ENCODE data around the gene IL1A. TPM values are rescaled to one million over a fixed set of nuclear protein-coding genes. Genes with fewer than 3 reads are reported as not detected.

Gene IL1A
- total RNA-seq, 4 donors from 2014 or later = 0.24 to 2.2 TPM; not detected in 2

GRCh38 chr2:112817082-112817689, 32.9 kb upstream of the IL1A start:
- DNase-seq (ENCODE audit: low spot score) = no peak
- no peak for ATAC-seq (ENCODE audit: low FRiP score)
- no peak for TF ChIP-seq CTCF (IDR thresholded peaks at IDR 0.05)

- no peak for TF ChIP-seq CTCF (IDR thresholded peaks at IDR 0.05)
- DNase-seq (ENCODE audit: low spot score) = no peak
- no peak for ATAC-seq (ENCODE audit: low FRiP score)
Measured at GRCh38 chr2:112814278-112814677, 30.0 kb upstream of the IL1A start.

- no peak for TF ChIP-seq CTCF (IDR thresholded peaks at IDR 0.05)
- DNase-seq (ENCODE audit: low spot score) (no peak), ATAC-seq (ENCODE audit: low FRiP score) (no peak)
Measured at GRCh38 chr2:112813280-112813966, 29.1 kb upstream of the IL1A start.

GRCh38 chr2:112812318-112813267, 28.3 kb upstream of the IL1A start:
- no peak for TF ChIP-seq CTCF (IDR thresholded peaks at IDR 0.05)
- DNase-seq (ENCODE audit: low spot score) (no peak), ATAC-seq (ENCODE audit: low FRiP score) (no peak)

- peak; percentile 79 for ATAC-seq (ENCODE audit: low FRiP score)
- DNase-seq (ENCODE audit: low spot score) = no peak
- TF ChIP-seq CTCF (IDR thresholded peaks at IDR 0.05) = no peak
Measured at GRCh38 chr2:112811841-112812306, 27.6 kb upstream of the IL1A start.

GRCh38 chr2:112811276-112811831, 27.1 kb upstream of the IL1A start:
- DNase-seq (ENCODE audit: low spot score) (no peak), ATAC-seq (ENCODE audit: low FRiP score) (peak; percentile 54)
- TF ChIP-seq CTCF (IDR thresholded peaks at IDR 0.05) = no peak

Measured in omental fat pad (tissue), 4 donors.